Measurements from ENCODE around the gene PAPPA2.

The PAPPA2 gene

DNA sequence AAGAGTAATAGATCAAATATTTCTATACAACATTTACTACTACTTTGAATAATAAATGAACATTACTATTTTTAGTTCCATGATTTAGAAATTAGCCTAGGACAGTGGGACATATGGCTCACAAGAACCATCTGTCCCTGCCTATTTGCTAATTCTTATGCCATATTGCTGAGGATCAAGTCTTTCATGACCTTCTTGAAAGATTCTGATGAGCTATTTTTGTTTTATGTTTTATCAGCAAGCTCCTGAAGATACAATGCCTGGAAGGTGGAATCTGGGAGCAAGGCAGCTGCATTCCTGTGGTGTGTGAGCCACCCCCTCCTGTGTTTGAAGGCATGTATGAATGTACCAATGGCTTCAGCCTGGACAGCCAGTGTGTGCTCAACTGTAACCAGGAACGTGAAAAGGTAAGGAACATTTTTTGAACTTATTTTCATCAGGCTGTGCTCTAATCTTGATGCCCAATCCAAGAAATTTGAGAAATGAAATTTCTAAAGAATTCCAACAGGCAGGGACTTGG is 326.7 kb downstream of the PAPPA2 start:
- H3K4me3 ChIP-seq (ENCODE audit: low read depth, low read length), result no peak overlapping the region
- no peak for DNase-seq (ENCODE audit: low read depth)
- TF ChIP-seq CTCF (IDR thresholded peaks at IDR 0.05; ENCODE audit: control insufficient read depth, extremely low read depth, insufficient read depth), result no peak

DNA sequence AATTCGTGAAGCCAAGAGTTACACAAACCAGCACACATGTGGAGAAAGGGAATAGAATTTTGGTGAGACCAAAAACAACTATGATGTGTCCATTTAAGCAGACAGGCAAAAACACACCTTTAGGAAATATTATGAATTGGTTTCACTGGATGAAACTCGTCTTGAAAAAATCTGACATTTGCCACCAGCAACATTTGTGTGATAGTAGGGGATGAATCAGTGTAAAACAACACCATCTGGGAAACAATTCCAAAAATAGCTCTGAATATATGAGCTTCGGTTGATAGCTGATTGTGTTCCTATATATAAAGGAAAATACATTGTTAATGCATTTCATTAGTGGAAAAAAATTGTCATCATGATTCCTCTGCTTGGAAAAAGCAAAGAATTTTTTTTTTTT is 327.8 kb downstream of the PAPPA2 start:
- no peak for DNase-seq (ENCODE audit: low read depth)
- H3K4me3 ChIP-seq (ENCODE audit: low read depth, low read length), result no peak overlapping the region
- no peak for TF ChIP-seq CTCF (IDR thresholded peaks at IDR 0.05; ENCODE audit: control insufficient read depth, extremely low read depth, insufficient read depth)

DNA sequence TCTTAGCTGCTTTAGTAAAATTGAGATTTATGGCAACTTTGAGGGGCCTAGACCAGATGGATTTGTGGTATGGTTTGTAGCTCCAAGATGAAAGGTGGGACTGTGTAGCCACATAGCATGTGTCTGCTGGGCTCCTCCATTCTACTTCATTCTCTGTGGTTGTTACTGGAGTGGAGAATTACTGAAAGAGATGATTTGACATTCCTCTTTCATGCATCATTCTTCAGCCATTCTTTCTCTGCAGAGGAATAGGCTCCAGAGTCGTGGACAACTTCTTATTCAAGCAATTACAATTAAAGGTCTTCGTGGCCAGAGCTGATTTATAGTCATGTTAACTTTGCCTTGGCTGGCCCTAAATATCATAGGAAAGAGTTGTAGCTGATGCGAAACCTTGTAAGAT is 328.9 kb downstream of the PAPPA2 start:
- no peak for TF ChIP-seq CTCF (IDR thresholded peaks at IDR 0.05; ENCODE audit: control insufficient read depth, extremely low read depth, insufficient read depth)
- no peak for DNase-seq (ENCODE audit: low read depth)
- H3K4me3 ChIP-seq (ENCODE audit: low read depth, low read length), result no peak overlapping the region

DNA sequence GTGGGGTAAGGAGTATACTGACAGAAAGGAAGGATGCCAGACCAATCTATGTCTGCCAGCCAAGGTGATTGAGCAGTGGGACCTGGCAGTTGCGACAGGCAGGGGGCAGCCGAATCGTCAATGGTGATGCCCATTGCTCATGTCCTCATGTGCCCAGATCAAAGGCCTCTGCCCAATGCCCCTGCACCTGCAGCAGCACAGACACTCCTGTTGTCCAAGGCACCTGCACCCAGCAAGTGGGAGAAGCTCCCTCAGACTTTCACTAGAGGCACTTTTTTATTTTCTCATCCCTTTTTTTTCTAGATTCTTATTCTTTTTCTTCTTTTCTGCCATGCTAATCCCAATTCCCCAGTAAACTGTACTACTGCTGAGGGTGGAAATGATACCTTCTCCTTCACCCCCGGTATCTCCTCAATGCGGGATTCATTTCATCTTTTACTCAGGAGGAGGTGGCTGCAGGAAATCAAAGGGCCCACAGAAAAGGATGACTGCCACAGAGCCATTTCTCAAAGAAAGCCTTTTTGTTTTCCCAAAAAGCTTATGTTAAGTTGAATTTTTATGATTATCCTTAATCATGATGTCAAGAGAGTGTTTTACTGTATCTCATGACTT is 332.0 kb downstream of the PAPPA2 start:
- no peak for DNase-seq (ENCODE audit: low read depth)
- no peak overlapping the region for H3K4me3 ChIP-seq (ENCODE audit: low read depth, low read length)
- no peak for TF ChIP-seq CTCF (IDR thresholded peaks at IDR 0.05; ENCODE audit: control insufficient read depth, extremely low read depth, insufficient read depth)

DNA sequence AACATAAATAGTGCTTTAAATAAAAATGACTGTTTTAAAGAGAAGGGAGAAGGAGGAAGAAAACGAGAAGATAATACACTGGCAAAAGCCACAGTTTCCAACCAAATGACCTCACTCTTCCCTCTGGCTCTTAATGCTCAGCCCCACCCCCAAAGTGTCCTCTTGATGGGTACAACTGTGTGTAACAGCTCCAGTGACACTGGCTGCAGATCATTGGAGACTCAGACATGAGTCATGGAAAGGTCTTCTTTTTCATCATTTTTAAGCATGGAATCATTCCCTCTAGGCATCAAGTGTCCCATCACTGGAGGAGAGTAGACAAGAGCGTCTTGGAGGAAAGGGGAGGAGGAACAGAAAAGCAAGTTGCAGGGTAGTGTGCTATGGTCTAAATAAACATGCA is 333.0 kb downstream of the PAPPA2 start:
- no peak for DNase-seq (ENCODE audit: low read depth)
- TF ChIP-seq CTCF (IDR thresholded peaks at IDR 0.05; ENCODE audit: control insufficient read depth, extremely low read depth, insufficient read depth), result no peak
- H3K4me3 ChIP-seq (ENCODE audit: low read depth, low read length), result no peak overlapping the region

DNA sequence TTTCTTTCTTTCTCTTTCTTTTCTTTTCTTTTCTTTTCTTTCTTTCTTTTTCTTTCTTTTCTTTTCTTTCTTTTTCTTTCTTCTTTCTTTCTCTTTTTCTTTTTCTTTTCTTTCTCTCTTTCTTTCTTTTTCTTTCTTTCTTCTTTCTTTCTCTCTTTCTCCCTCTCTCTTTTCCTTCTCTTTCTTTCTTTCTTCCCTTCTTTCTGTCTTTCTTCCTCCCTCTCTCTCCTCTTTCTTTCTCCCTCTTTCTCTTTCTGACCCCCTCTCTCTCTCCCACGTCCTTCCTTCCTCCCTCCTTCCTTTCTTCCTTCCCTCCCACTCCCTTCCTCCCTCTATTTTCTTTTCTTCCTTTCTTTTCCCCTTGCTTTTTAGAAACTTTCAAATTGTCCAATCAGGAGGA is 333.6 kb downstream of the PAPPA2 start:
- DNase-seq (ENCODE audit: low read depth), result no peak
- TF ChIP-seq CTCF (IDR thresholded peaks at IDR 0.05; ENCODE audit: control insufficient read depth, extremely low read depth, insufficient read depth), result no peak
- no peak overlapping the region for H3K4me3 ChIP-seq (ENCODE audit: low read depth, low read length)

- no peak for DNase-seq (ENCODE audit: low read depth)
- no peak overlapping the region for H3K4me3 ChIP-seq (ENCODE audit: low read depth, low read length)
- peak; percentile 17; the same call in 1 of the 2 replicates for TF ChIP-seq CTCF (IDR thresholded peaks at IDR 0.05; ENCODE audit: control insufficient read depth, extremely low read depth, insufficient read depth)
These were observed 336.4 kb downstream of the PAPPA2 start for GRCh38 chr1:176799327-176799726.

Data from LNCaP clone FGC (cell line).